Body of pancreas (tissue), 4 donors: ENCODE results near the gene GUCY2D.

Experiments
- CTCF ChIP-seq, 7 experiments: fragments of 450-650 bp in 4 of 7; fragments of 200-600 bp in 3 of 7; sonication (generic) in 3 of 7; IDR thresholded peaks; one replicate each; pipeline ENCODE4 v1.5.1; 2016 to 2019; ENCODE audit warnings: antibody characterized with exemption in 7 of 7
- POLR2A ChIP-seq, 3 donors: fragments of 450-650 bp; IDR thresholded peaks; one replicate each; pipeline ENCODE4 v1.6.1; 2016; ENCODE audit warnings: antibody characterized with exemption in 3 of 3, mild to moderate bottlenecking in 2 of 3

- TF ChIP-seq CTCF (IDR thresholded peaks at IDR 0.05) (no peak), POLR2A (IDR thresholded peaks at IDR 0.05) (no peak)
Observed at GRCh38 chr17:8014558-8014850, 12.1 kb downstream of the GUCY2D start.
